Fibroblast of skin of left quadriceps (primary cell): Measurements from ENCODE around the gene CCDC154.

Experiments used
- DNase-seq, 2 experiments: peaks; one replicate each; pipeline ENCODE4 v3.0.0-alpha.2; 2013; ENCODE audit warnings: low read depth in 2 of 2

CCDC154 gene

DNA sequence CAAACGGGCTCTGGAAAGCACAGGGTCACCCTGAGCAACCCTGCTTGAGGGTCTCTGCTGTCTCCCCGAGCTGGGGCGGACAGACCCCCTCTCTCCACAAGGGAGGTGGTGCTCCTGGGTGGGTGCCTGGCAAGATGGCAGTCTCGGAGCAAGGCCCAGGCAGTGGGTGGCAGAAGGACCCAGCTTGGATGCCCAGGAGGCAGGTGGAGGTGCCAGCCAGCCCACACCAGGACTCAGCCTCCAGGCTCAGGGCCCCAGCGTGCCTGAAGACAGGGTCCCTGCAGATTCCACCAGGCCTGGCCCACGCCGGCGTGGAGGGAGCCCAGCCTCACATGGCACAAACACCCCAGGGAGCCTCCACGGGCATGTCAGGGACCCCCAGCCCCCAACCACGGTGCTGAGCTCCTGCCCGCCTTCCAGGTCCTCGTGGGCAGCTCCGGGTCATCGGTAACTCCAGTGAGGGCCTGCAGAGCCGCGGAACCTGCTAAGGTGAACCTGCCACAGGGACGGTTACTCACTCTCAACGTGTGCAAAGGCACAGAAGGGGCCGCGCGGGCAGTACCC, 50.7 kb downstream of the CCDC154 start:
- DNase-seq: no peak

DNA sequence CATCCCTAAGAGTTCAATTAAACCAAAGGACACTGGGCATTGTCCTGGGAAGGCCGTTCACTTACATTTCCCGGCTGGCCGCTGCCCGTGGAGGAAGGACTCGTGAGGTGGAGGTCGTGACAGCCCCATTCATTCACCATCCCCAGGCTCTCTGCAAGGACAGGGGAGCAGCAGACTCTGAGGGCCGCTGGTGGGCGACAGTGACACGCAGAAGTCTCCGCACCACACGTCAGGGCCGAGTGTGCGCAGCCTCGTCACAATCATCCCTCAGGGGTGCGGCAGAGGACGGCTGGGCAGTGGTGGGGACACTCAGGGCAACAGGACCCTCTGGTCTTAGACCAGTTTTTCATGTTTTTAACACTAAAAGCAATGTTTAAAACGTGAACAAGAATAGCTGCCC, 51.5 kb downstream of the CCDC154 start:
- DNase-seq: no peak

DNA sequence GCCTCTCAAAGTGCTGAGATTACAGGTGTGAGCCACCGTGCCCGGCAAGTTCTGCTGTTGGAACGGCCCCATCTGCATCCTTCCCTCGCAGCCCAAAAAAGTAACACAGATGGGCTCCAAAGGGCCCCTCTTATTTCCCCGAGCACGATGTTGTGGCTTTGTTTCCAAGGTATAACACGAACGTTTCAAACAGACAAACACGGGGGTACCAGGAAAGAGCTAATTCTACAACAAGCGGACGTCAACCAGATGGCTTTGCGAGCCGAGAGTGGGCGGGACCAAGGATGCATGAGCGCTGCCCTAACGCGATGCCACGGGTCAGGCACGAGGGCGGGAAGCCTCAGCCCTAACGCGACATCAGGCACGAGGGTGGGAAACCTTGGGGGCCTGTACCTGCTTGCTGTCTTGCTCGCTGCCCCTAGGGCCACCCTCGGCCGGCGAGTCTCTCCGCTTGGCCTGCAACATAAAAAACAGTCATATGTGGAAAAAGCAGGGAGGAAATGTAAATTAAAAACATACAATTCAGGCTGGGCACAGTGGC, 54.0 kb downstream of the CCDC154 start:
- DNase-seq: no peak

DNA sequence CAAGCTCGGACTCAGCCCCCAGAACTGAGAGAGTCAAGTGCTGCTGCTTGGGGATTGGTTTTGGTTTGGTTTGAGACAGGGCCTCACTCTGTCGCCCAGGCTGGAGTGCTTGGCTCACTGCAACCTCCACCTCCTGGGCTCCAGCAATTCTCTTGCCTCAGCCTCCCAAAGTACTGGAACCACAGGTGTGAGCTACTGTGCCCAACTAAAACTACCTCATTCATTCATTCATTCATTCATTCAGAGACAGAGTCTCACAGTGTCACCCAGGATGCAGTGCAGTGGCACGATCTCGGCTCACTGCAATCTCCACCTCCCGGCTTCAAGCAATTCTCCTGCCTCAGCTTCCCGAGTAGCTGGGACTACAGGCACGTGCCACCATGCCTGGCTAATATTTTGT, 54.6 kb downstream of the CCDC154 start:
- no peak for DNase-seq

DNA sequence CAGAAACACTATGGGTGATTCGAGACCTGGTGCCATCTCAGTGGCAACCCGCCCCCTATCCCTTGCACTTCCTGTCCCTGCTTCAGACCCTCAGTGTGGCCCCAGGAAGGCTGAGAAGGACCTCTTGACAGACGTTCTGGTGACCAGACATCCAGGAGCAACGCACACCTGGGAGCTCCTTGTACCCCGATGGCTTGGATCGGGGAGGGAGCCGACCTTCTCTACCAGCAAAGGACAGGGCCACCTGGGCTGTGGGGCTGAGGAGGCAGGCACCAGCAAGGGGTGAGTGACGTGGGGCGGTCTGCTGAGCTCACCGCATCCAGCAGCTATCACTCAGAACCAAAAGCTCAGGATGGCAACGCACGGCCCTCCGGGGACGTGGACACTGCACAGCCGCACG, 57.0 kb downstream of the CCDC154 start:
- DNase-seq: no peak

DNA sequence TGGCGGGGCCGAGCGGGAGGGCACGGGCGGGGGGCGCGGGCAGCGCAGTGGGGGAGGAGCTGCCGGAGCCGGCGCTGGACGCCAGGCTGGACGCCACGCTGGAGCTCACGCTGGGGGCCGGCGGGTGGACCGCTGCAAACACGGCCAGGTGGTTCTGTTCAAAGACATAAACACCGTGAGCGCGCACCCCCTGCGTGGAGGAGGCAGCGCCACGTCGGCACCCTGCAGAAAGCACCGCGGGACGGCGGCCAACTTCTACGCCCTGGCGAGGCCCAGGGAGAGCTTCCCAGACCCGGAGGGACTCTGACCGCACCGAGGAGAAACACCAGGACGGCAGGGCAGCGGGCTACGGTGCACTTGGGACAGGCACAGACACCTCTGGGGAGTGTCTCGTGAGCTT, 59.1 kb downstream of the CCDC154 start:
- DNase-seq: no peak
